NCI-H345 (cell line): ENCODE measurements around the gene IFNL2.
"Not testable (repeated sequence)": the region's sequence is repeated elsewhere in the genome, so short reads cannot be mapped to it uniquely, and the experiment has no call there.

Experiments
- DNase-seq: peaks from one replicate; lab custom pipeline; 2025; lab: John Stamatoyannopoulos, UW

Gene IFNL2

DNA sequence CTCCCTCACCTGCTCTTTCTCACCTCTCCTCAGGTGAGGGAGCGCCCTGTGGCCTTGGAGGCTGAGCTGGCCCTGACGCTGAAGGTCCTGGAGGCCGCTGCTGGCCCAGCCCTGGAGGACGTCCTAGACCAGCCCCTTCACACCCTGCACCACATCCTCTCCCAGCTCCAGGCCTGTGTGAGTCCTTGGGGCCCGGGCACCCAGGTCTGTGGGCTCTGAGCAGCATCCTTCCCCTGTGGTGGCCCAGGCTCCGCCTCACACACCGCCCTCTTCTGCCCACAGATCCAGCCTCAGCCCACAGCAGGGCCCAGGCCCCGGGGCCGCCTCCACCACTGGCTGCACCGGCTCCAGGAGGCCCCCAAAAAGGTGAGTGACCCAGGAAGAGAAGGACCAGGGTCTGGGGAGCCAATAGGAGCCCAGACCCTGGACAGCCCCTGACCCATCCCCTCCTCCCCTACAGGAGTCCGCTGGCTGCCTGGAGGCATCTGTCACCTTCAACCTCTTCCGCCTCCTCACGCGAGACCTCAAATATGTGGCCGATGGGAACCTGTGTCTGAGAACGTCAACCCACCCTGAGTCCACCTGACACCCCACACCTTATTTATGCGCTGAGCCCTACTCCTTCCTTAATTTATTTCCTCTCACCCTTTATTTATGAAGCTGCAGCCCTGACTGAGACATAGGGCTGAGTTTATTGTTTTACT is 29.9 kb downstream of the IFNL2 start:
- DNase-seq, result no peak

DNA sequence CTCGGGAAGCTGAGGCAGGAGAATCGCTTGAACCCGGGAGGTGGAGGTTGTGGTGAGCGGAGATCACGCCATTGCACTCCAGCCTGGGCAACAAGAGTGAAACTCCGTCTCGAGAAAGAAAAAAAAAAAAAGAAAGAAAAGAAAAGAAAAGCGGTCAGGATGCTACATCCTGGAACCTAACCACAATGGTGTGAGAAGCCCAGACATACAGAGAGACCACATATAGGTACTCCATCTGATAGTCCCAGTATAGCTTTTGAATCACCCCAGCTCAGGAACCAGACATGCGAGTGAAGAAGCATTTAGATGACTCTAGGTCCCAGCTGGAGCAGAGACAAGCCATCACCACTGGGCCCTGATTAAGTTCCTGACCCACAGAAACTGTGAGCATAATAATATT is 31.2 kb downstream of the IFNL2 start:
- no peak for DNase-seq

DNA sequence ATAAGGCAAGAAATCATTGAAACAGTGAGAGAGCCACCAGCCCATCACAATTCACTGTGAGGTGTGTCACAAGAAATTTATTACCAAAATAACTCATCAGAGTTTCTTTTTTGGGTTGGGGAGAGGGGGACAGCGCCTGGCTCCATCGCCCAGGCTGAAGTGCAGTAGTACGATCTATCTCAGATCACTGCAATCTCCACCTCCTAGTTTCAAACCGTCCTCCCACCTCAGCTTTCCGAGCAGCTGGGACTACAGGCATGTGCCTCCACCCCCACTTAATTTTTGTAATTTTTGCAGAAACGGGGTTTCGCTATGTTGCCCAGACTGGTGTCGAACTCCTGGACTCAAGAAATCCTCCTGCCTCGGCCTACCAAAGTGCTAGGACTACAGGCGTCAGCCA is 31.6 kb downstream of the IFNL2 start:
- DNase-seq, result no peak

- no peak for DNase-seq
Observed at GRCh38 chr19:39301021-39301420, 32.8 kb downstream of the IFNL2 start.

GRCh38 chr19:39301562-39301961 is 33.4 kb downstream of the IFNL2 start:
- no peak for DNase-seq

GRCh38 chr19:39303373-39304184 is 35.4 kb downstream of the IFNL2 start:
- DNase-seq, result no peak

DNA sequence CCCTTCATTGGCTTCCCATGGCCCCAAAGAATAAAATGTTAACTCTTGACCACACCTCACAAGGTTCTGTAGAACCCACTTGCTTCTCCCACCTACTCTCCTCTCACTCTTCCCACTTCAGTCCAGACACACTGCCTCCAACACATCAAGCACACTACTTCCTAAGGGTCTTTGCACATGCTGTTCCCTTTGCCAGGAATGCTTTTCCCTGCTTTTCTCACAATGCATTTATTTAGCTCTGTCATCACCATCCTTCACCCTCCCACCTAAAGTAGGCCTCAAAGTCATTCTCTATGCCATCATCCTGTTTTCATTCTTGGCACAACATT is 36.0 kb downstream of the IFNL2 start:
- no peak for DNase-seq

GRCh38 chr19:39304701-39305571 is 36.7 kb downstream of the IFNL2 start:
- no peak for DNase-seq

- DNase-seq, result no peak
Observed at GRCh38 chr19:39306075-39306474, 37.9 kb downstream of the IFNL2 start.

DNA sequence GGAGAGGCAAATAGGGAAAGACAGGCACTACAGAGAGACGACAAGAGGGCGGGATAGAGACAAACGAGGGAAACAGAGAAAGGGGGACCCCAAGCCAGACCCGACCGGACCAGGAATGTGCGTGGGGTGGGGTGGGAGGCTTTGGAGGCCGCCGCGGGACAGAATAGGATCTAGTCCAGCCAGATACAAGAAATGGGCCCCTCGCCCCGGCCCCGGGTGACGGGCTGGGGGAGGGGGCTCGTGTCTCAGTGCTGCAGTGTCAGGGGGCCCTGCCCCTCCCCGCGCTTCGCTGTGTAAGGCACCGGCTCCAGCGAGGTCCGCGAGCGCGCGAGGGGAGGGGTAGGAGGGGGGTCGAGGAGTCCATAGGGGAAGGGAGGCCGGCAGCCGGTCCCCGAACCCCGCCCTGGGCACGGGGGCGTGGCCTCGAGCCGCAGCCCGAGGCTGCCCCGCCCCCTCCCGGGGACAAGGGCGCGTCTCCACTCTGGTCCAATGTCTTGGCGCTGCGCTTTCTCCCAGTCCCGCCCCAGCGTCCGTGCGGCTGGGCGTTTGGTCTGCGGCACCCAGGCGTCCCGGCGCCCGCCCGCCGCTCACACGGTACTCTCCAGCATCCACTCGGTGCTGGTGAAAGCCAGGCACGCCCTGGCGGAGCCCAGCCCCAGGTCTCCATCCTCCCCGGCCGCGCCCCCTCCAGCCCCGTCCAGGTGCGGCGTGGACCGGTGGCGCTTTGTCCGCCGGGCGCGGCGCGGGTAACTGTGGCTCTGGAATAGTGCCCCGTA is 39.0 kb downstream of the IFNL2 start:
- DNase-seq, result peak; percentile 86

DNA sequence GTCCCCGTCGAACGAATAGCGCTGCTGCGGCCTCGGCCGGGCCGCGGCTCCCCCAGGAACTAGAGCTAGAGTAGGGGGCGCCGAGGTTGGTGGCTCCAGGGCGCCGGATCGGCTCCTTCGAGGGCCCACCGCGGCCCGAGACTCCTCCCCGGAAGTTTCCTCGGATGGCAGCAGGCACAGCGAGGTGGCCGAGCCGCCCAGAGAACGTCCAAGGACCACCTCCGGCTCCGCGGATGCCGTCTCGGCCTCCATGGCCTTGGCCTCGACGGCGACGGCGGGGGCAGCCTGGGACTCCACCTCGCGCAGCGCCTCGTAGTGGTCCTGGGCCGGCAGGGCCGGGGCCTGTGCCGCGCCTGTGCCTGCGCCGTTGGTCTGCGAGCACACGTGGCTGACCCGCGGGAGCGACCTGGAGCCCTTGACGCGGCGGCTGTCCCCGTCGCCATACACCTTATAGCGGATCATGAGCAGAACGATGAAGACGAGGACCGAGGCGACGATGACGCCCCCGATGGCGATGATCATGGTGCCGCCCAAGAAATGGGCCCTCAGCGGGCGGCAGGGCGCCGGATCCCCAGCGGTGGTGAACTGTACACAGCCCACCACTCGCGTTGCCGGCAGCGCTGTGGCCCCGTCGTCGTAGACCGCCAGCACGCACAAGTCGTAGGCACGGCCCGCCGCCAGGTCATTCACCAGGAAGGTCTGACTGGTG is 39.8 kb downstream of the IFNL2 start:
- no peak for DNase-seq

GRCh38 chr19:39308531-39309304 is 40.5 kb downstream of the IFNL2 start:
- DNase-seq, result no peak

DNA sequence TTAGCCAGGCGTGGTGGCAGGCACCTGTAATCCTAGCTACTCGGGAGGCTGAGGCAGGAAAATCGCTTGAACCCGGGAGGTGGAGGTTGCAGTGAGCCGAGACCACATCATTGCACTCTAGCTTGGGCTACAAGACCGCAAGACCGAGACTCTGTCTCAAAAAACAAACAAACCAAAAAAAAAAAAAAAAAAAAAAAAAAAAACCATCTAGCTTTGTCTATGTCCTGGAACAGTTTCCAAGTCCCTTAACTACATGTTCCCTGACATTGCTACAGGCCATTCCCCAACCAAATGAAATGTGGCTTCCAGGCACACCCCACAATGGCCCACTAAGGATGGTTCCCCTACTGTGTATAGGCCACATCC is 41.1 kb downstream of the IFNL2 start:
- DNase-seq, result not testable (repeated sequence)

DNA sequence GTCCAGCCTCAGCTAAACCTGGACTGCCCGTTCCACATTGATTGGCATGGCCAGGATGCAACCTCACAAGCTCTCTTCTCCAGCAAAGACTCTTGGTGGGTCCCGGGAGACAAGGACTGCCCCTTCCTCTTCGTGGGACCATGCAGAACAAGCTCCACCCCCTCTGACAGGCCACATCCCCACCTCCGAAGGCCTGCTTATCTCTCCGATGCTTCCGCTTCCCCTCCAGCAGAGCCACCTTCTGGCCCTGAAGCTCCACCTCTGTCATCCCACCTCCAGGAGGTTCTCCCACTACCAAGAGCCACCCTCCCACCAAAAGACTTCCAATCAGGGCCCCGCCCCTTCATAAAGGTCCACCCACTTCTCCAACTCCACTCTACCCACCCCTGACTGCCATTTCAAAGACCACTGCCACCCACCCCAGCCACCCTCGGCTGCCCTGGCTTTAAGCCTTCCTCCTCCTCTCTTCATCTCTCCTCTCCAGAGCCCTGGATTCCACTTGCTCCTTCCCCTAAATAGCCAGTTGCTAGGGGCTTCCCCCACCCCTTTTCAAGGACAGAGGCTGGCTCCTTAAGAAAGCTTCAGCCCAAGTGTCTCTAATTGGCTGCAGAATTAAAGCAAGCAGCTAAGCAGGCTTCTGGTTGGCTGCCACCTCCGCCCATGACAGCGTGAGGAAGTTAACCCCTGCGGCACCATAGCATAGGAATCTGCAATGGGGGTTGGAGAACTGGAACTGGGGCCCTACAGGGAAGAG is 42.5 kb downstream of the IFNL2 start:
- no peak for DNase-seq

DNA sequence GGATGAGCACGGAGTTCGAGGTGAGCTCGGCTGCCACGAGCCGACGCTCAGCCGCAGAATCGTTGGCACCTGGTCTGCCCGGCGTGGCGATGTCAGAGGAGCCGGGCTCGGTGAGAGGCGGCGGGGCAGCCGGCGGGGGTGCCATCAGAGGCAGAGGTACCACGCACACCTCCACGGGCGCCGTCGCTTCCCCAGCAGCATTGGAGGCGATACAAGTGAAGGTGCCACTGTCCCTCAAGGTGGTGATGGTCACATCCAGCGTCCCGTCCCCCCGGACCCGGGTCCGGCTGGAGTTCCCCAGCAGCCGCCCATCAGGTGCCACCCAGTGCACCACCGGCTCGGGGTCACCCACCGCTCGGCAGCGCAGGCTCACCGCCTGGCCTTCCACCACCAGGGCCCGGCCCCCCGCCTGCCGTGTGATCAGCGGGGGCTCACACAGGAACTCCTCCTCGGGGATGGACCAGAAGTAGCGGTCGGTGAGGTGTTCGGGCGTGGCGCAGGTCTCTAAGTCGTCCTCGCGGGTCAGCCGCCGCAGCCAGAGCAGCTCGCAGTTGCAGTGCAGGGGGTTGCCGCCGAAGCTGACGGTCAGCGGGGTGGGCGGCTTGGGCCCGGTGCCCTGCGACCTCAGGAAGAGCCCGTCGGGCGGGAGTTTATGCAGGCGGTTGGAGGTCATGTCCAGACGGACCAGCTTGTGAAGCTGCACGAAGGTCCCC is 46.0 kb downstream of the IFNL2 start:
- no peak for DNase-seq

DNA sequence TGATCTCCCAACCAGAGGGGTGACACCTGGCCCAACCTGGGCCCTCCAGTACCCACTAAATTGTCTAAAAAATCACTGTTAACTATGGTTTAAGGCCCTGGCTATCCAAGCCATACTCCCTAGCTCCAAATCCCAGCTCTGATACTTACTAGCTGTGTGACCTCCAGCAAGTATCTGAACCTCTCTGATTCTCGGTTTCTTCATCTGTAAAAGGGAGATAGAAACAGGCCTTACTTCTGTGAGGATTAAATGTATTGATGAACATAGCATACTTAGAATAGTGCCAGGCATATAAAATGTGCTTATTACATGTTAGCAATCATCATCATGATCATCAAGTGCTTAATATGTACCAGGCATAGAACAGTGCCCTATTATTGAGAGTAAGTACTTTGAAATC is 47.7 kb downstream of the IFNL2 start:
- no peak for DNase-seq

DNA sequence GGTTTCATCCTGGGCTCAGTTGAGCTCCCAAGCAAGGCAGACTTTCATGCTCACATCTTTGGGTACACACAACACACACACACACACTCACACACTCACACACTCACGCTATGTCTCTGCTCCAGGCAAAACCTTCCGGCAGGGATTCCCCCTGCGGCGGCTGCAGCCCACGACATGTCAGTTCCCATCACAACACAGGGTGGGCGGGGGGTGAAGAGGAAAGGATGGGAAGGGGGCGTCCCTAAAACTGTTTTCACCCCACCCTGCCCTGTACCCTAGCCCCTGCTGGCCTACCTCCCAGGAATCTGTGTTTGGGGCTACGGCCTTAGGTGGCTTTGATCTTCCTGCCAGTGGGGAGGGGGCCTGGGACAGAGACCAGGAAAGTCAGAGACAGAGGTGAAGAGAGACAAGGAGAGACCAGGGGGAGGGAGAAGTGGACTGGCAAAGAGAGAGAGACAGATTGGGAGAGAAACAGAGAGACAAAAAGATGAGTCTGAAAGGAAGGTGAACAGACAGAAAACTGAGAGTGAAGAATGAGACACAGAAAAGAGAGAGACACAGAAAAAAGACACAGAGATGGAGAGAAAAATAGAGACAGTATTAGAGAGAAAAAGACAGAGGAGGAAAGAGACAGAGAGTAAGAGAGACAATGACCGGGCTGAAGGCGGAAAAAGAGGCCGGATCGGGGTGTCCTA is 48.6 kb downstream of the IFNL2 start:
- no peak for DNase-seq

- no peak for DNase-seq
Observed at GRCh38 chr19:39317476-39317875, 49.3 kb downstream of the IFNL2 start.

- no peak for DNase-seq
Observed at GRCh38 chr19:39318071-39318470, 49.9 kb downstream of the IFNL2 start.
